Measurements from ENCODE around the gene TGM3. TPM values are rescaled to one million over a fixed set of nuclear protein-coding genes. Genes with fewer than 3 reads are reported as not detected.

Gene TGM3
- polyA plus RNA-seq, 1 donor from 2014 or later, result 0.24 TPM

DNA sequence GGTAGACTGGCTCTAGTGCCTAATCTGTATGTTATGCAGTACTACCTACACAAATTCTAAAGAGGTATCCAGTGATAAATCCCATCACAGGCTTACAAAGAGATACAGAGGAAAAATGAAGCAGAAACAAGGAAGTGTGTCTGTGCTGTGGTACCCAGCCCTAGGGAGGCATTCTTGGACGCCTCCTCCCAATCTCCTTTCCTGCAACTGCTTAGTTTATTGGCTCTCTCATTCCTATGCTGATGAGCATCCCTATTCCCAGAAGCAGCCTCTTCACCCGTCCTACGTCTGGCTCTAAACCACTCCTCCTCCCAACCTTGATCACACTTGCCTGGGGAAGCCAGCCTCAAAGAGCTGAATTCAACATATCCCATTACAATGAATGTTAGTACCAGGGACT lies 50.4 kb downstream of the TGM3 start:
- Histone ChIP-seq H3K4me3 (ENCODE audit: low read length) (no peak overlapping the region), H3K27ac (ENCODE audit: low read length) (no peak overlapping the region), H3K9me2 (ENCODE audit: insufficient read depth, low read length) (no peaks in the 10 kb centered on the region), H3K79me2 (replicated peaks; ENCODE audit: insufficient read depth, low read length) (no peaks in the 10 kb centered on the region), H3F3A (ENCODE audit: insufficient read depth, low read length, poor library complexity, severe bottlenecking) (no peaks in the 10 kb centered on the region), H3K27me3 (ENCODE audit: insufficient read depth, low read depth, low read length) (no peaks in the 10 kb centered on the region), H3K9me3 (ENCODE audit: low read length) (no peaks in the 10 kb centered on the region), H3K36me3 (ENCODE audit: insufficient read depth, low read length) (no peaks in the 10 kb centered on the region), H2AFZ (ENCODE audit: low read depth, low read length) (no peak overlapping the region), H3K9ac (ENCODE audit: low read length) (no peak overlapping the region), H3K4me2 (ENCODE audit: low read length) (no peak overlapping the region), H4K20me1 (ENCODE audit: insufficient read depth) (no peaks in the 10 kb centered on the region)
- TF ChIP-seq, protein P1, sequence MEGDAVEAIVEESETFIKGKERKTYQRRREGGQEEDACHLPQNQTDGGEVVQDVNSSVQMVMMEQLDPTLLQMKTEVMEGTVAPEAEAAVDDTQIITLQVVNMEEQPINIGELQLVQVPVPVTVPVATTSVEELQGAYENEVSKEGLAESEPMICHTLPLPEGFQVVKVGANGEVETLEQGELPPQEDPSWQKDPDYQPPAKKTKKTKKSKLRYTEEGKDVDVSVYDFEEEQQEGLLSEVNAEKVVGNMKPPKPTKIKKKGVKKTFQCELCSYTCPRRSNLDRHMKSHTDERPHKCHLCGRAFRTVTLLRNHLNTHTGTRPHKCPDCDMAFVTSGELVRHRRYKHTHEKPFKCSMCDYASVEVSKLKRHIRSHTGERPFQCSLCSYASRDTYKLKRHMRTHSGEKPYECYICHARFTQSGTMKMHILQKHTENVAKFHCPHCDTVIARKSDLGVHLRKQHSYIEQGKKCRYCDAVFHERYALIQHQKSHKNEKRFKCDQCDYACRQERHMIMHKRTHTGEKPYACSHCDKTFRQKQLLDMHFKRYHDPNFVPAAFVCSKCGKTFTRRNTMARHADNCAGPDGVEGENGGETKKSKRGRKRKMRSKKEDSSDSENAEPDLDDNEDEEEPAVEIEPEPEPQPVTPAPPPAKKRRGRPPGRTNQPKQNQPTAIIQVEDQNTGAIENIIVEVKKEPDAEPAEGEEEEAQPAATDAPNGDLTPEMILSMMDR (IDR thresholded peaks at IDR 0.05; ENCODE audit: poor library complexity, severe bottlenecking), result no peak
- no peak for TF ChIP-seq POLR2AphosphoS5 (IDR thresholded peaks at IDR 0.05)
- TF ChIP-seq RAD21 (conservative IDR thresholded peaks at IDR 0.05), result no peak
- no peak for TF ChIP-seq TAF1 (IDR thresholded peaks at IDR 0.05; ENCODE audit: low read depth)
- no peak for TF ChIP-seq SMC3 (conservative IDR thresholded peaks at IDR 0.05; ENCODE audit: poor library complexity)
- no peak for TF ChIP-seq EP300 (conservative IDR thresholded peaks at IDR 0.05; ENCODE audit: poor library complexity, severe bottlenecking)

DNA sequence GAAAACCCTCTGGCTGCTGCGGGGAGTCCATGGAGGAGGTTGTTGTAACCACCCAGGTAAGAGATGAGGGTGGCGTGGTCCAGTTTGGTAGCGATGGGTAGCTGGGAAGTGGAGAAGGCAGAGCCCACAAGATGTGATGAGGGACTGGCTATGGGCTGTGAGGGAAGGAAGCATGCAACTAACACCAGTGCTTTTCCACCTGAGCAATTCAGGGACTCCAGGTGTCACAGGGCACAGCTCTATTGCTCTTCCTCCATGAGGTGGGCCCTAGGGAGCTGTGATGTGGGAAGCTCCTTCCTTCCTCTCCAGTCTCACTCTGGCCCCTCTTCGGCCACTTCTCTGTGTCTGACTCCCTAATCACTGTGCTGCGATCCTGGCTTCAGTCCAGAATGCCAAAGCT lies 52.5 kb downstream of the TGM3 start:
- H3K9ac ChIP-seq (ENCODE audit: low read length), result no peak overlapping the region
- no peaks in the 10 kb centered on the region for H3K27me3 ChIP-seq (ENCODE audit: insufficient read depth, low read depth, low read length)
- TF ChIP-seq TAF1 (IDR thresholded peaks at IDR 0.05; ENCODE audit: low read depth), result no peak
- TF ChIP-seq, protein P1 (IDR thresholded peaks at IDR 0.05; ENCODE audit: poor library complexity, severe bottlenecking), result no peak
- TF ChIP-seq POLR2AphosphoS5 (IDR thresholded peaks at IDR 0.05), result no peak
- no peak for TF ChIP-seq MXI1 (conservative IDR thresholded peaks at IDR 0.05; ENCODE audit: poor library complexity, severe bottlenecking)
- TF ChIP-seq RAD21 (conservative IDR thresholded peaks at IDR 0.05), result no peak
- H3K9me2 ChIP-seq (ENCODE audit: insufficient read depth, low read length), result no peaks in the 10 kb centered on the region
- no peak overlapping the region for H3K4me2 ChIP-seq (ENCODE audit: low read length)
- no peaks in the 10 kb centered on the region for H3K36me3 ChIP-seq (ENCODE audit: insufficient read depth, low read length)
- H3K4me3 ChIP-seq (ENCODE audit: low read length), result no peak overlapping the region
- no peak overlapping the region for H2AFZ ChIP-seq (ENCODE audit: low read depth, low read length)
- H4K20me1 ChIP-seq (ENCODE audit: insufficient read depth), result no peaks in the 10 kb centered on the region
- H3K27ac ChIP-seq (ENCODE audit: low read length), result no peak overlapping the region
- no peaks in the 10 kb centered on the region for H3K9me3 ChIP-seq (ENCODE audit: low read length)
- no peaks in the 10 kb centered on the region for H3K79me2 ChIP-seq (replicated peaks; ENCODE audit: insufficient read depth, low read length)
- no peaks in the 10 kb centered on the region for H3F3A ChIP-seq (ENCODE audit: insufficient read depth, low read length, poor library complexity, severe bottlenecking)

DNA sequence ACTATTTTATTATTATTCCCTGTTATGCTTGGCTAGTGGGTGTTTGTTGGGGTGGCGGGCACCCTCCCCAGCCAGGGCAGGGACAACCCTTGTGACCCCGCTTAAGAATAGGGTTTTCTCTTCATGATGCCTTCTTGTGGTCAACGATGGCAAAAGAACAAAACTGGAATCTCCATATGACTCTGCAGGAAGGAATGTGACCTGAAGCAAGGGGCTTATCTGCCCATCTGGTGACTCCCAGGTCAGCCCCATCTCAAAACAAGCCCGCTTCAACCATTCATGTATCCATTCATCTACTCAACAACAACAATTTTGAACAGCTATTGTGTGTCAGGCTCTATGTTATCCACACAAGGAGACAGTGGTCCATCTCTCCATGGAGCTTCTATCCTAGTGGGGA lies 54.0 kb downstream of the TGM3 start:
- no peaks in the 10 kb centered on the region for H3F3A ChIP-seq (ENCODE audit: insufficient read depth, low read length, poor library complexity, severe bottlenecking)
- no peaks in the 10 kb centered on the region for H3K79me2 ChIP-seq (replicated peaks; ENCODE audit: insufficient read depth, low read length)
- H3K9me2 ChIP-seq (ENCODE audit: insufficient read depth, low read length), result no peaks in the 10 kb centered on the region
- no peaks in the 10 kb centered on the region for H4K20me1 ChIP-seq (ENCODE audit: insufficient read depth)
- H3K9me3 ChIP-seq (ENCODE audit: low read length), result no peaks in the 10 kb centered on the region
- no peak overlapping the region for H3K4me3 ChIP-seq (ENCODE audit: low read length)
- no peak overlapping the region for H3K4me2 ChIP-seq (ENCODE audit: low read length)
- H3K27me3 ChIP-seq (ENCODE audit: insufficient read depth, low read depth, low read length), result no peaks in the 10 kb centered on the region
- no peak overlapping the region for H2AFZ ChIP-seq (ENCODE audit: low read depth, low read length)
- H3K9ac ChIP-seq (ENCODE audit: low read length), result no peak overlapping the region
- TF ChIP-seq MXI1 (conservative IDR thresholded peaks at IDR 0.05; ENCODE audit: poor library complexity, severe bottlenecking), result no peak
- no peak for TF ChIP-seq TAF1 (IDR thresholded peaks at IDR 0.05; ENCODE audit: low read depth)
- TF ChIP-seq POLR2AphosphoS5 (IDR thresholded peaks at IDR 0.05), result no peak
- TF ChIP-seq, protein P2, sequence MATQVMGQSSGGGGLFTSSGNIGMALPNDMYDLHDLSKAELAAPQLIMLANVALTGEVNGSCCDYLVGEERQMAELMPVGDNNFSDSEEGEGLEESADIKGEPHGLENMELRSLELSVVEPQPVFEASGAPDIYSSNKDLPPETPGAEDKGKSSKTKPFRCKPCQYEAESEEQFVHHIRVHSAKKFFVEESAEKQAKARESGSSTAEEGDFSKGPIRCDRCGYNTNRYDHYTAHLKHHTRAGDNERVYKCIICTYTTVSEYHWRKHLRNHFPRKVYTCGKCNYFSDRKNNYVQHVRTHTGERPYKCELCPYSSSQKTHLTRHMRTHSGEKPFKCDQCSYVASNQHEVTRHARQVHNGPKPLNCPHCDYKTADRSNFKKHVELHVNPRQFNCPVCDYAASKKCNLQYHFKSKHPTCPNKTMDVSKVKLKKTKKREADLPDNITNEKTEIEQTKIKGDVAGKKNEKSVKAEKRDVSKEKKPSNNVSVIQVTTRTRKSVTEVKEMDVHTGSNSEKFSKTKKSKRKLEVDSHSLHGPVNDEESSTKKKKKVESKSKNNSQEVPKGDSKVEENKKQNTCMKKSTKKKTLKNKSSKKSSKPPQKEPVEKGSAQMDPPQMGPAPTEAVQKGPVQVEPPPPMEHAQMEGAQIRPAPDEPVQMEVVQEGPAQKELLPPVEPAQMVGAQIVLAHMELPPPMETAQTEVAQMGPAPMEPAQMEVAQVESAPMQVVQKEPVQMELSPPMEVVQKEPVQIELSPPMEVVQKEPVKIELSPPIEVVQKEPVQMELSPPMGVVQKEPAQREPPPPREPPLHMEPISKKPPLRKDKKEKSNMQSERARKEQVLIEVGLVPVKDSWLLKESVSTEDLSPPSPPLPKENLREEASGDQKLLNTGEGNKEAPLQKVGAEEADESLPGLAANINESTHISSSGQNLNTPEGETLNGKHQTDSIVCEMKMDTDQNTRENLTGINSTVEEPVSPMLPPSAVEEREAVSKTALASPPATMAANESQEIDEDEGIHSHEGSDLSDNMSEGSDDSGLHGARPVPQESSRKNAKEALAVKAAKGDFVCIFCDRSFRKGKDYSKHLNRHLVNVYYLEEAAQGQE (IDR thresholded peaks at IDR 0.05; ENCODE audit: borderline replicate concordance), result no peak
- TF ChIP-seq EP300 (conservative IDR thresholded peaks at IDR 0.05; ENCODE audit: poor library complexity, severe bottlenecking), result no peak
- no peak for TF ChIP-seq RAD21 (conservative IDR thresholded peaks at IDR 0.05)
- TF ChIP-seq EZH2 (IDR thresholded peaks at IDR 0.05; ENCODE audit: borderline replicate concordance, insufficient read depth, low read length, poor library complexity, severe bottlenecking), result no peak
- TF ChIP-seq, protein P1 (IDR thresholded peaks at IDR 0.05; ENCODE audit: poor library complexity, severe bottlenecking), result no peak
- TF ChIP-seq SMC3 (conservative IDR thresholded peaks at IDR 0.05; ENCODE audit: poor library complexity), result no peak
- no peak overlapping the region for H3K27ac ChIP-seq (ENCODE audit: low read length)
- H3K36me3 ChIP-seq (ENCODE audit: insufficient read depth, low read length), result no peaks in the 10 kb centered on the region

Data from neural cell (in vitro differentiated cells).